ENCODE data around the gene LRCH1.

Gene LRCH1

GRCh38 chr13:46553521-46553885 lies 533 bp downstream of the LRCH1 start:
- H3K4me3 ChIP-seq (ENCODE audit: low read length): peak overlapping the region; percentile 87
- DNase-seq (ENCODE audit: low read depth): no peak
- TF ChIP-seq CTCF (IDR thresholded peaks at IDR 0.05; ENCODE audit: insufficient read depth, low read depth, low read length, missing control alignments): no peak

- peak; percentile 89 for DNase-seq (ENCODE audit: low read depth)
Observed at GRCh38 chr13:46553886-46554858, 1.2 kb downstream of the LRCH1 start.

GRCh38 chr13:46554951-46555350 lies 2.0 kb downstream of the LRCH1 start:
- DNase-seq (ENCODE audit: low read depth): peak; percentile 22
- no peak for TF ChIP-seq CTCF (IDR thresholded peaks at IDR 0.05; ENCODE audit: insufficient read depth, low read depth, low read length, missing control alignments)

More at GRCh38 chr13:46553886-46554858, 1.2 kb downstream of the LRCH1 start:
- peak overlapping the region; percentile 87 for H3K4me3 ChIP-seq (ENCODE audit: low read length)
- TF ChIP-seq CTCF (IDR thresholded peaks at IDR 0.05; ENCODE audit: insufficient read depth, low read depth, low read length, missing control alignments): peak; percentile 37

GRCh38 chr13:46555722-46556417 lies 2.9 kb downstream of the LRCH1 start:
- TF ChIP-seq CTCF (IDR thresholded peaks at IDR 0.05; ENCODE audit: insufficient read depth, low read depth, low read length, missing control alignments): no peak
- H3K4me3 ChIP-seq (ENCODE audit: low read length): no peak overlapping the region
- DNase-seq (ENCODE audit: low read depth): no peak

More at GRCh38 chr13:46554951-46555350, 2.0 kb downstream of the LRCH1 start:
- peak overlapping the region; percentile 87 for H3K4me3 ChIP-seq (ENCODE audit: low read length)

DNA sequence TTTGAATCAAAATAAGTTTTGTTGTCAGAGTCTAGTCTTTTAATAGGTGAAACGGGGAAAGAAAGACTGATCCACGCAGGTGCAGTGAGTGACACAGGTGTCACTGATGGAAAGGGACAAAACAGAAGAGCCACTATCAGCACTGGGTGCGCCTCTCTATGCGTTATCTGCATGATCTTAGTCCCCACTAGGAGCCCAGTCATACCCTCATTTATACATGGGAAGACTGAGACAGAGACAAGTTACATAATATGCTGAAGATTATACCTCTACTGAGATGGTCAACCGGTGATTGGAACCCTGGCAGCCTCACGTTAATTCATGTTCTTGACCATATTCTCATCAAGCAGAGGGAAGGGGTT lies 3.4 kb downstream of the LRCH1 start:
- no peak overlapping the region for H3K4me3 ChIP-seq (ENCODE audit: low read length)
- DNase-seq (ENCODE audit: low read depth): no peak
- no peak for TF ChIP-seq CTCF (IDR thresholded peaks at IDR 0.05; ENCODE audit: insufficient read depth, low read depth, low read length, missing control alignments)

- no peak for TF ChIP-seq CTCF (IDR thresholded peaks at IDR 0.05; ENCODE audit: insufficient read depth, low read depth, low read length, missing control alignments)
- peak; percentile 34 for DNase-seq (ENCODE audit: low read depth)
Observed at GRCh38 chr13:46559272-46559805, 6.4 kb downstream of the LRCH1 start.

More at GRCh38 chr13:46559272-46559805, 6.4 kb downstream of the LRCH1 start:
- no peak overlapping the region for H3K4me3 ChIP-seq (ENCODE audit: low read length)
